Stimulated activated CD4-positive, alpha-beta T cell treated with anti-CD3 and anti-CD28 coated beads, Interleukin-12 subunit alpha, Interleukin-12 subunit beta, amount 100 ng/mL, for 48 hours (primary cell): ENCODE measurements around the gene FAM120C.

Experiments
- DNase-seq, 3 donors: peaks; one replicate each; pipeline ENCODE4 v3.0.0-alpha.2; 2020; ENCODE audit warnings: low read depth in 2 of 3, low spot score in 1 of 3

FAM120C gene

GRCh38 chrX:54042609-54043021 is 140.4 kb downstream of the FAM120C start:
- peak; percentile 11 to 20 (median 16) for DNase-seq

GRCh38 chrX:54030329-54030728 is 152.7 kb downstream of the FAM120C start:
- no peak for DNase-seq

GRCh38 chrX:54029529-54030143 is 153.4 kb downstream of the FAM120C start:
- DNase-seq, result no peak

- no peak for DNase-seq
These were observed 158.7 kb downstream of the FAM120C start for GRCh38 chrX:54024350-54024749.
